SIG-M5 (cell line): Measurements from ENCODE around the gene FAF1.

Experiments used
- DNase-seq: peaks from one replicate; lab custom pipeline; 2025; lab: John Stamatoyannopoulos, UW

Gene FAF1

DNA sequence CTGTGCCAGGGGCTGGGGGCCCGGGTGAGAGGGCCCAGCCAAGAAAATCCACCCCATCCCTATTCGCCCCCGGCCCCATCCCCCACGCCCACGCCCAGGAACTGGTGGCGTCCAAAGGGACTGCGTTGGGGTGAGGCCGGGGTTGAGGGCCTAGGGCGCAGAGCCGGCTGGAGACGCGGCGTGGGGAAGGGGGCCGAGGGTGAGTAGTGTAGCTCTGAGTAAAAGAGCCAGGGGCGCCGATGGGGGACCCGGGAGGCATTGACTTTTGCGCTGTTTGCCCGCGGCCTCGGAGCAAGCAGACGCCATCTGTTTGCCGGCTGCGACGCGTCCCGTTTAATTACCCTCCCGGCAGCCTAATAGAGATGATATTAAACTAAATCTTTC is 533.4 kb downstream of the FAF1 start:
- no peak for DNase-seq

DNA sequence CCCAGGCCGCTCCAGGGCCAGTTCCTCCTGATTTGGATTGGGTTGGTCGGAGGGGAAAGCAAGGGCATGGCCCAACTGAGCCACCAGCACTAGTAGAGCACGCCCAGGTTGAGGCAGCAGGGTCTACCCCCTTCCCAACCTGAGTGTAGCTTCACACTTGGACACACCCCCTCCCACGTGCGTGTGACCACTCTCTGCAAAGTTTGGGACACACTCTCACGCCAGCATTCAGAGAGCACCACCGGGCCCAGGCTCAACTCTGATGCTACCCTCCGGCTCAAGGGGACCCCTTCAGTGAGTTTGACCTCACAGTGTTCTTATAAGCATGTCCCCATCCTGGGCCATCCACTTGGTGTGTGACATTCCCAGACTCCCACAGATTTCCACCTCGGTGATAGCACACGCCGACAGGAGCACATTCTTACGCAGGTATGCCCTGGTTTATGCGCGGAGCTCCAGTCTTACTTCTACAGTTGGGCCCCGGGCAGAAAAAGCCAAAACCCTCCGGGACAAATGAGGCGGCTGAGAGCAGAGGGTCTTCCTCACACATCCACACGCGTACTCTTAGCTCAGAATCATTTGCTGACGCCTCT is 533.9 kb downstream of the FAF1 start:
- no peak for DNase-seq

DNA sequence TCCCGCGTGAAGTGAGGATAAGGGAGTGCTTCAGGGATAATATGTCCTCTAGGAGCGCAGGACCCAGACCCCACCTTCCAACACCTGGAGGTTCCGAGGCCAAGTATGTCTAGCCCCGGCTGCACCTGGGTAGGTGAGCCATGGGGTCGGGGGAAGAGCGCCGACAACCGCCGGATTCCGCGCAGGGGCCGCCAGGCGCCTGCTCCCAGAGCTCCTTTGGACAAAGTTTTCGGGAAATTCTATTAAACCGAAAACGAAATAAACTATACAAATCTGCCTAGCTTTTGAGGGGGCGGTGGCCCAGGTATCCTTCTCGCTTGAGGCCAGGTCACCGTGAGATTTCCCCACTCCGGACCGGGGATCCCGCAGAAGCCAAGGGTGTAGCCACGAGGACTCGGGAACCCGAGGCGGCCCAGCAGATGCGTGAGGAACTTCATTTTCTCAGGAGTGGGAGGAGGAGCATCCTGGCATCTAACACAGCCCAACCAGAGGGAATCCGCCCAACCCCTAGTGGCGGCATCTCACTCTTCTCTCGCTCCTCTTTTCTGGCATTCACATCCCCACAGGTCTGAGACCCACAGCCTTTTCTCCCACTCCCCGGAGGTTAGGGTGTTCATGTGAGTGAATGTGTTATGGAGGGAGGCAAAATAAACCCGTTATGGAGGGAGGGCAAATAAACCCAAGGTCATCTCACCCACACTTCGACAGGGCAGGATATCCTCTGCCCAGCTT is 534.5 kb downstream of the FAF1 start:
- DNase-seq, result no peak

DNA sequence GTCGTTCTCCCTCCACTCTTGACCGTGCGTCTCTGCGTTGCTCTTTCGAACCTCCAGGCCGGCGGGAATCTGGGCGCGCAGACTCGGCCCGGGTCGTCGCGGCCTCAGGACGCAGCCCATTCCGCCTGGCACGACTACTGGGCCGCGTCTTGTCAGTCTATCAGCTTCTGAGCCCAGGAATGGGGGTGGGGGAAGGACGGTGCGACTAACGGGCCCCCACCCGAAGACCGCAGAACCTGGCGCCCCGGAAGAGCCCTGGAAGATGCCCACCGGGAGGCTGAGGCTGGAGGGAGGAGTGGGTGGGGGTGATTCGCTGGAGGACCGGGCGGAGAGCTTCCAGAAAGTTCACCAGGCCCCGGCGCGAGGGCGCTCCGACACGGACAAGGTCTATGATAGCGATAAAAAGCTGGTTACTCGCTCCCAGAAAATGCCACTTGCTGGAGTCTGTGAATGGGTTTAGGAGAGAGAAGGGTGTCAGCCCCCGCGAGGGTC is 535.1 kb downstream of the FAF1 start:
- no peak for DNase-seq

DNA sequence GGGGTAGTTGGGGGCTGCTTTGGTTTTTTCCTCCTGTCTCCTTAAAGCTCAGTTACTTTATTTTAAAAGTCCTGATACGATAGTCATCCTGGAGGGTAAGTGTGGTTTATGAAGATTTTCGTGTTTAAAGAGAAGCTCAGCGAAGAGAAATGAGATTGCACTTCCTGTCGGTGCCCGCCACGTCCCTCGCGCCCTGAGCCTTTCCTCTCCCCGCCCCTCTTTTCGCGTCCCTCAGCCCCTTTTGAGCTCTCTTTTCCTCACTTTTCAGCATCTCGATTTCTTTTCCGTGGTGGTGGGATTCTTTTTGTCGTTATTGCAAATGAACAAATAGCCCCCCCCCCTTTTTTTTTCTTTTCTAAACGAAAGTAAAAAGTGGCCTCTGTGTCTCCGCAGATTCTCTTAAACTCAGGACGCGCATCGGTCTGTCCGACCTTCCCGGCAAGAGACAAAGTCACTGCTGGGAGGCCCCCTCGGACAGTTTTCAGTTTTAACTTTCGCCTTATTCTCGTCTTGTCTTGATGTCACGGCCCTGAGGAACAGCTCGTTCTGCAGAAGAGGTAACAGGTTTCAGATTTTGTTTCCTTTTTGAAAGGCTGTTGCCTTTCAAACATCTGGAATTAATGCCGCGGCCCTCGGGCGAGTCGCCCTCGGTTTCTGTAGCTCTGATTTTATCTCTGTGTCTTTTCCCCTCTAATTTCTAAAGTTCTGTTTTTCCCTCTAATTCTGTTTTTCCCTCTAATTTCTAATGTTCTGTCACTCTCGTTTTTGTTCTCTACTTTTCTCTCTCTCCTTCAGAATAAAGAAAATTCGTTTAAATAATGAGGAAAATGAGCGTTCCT is 535.8 kb downstream of the FAF1 start:
- no peak for DNase-seq

DNA sequence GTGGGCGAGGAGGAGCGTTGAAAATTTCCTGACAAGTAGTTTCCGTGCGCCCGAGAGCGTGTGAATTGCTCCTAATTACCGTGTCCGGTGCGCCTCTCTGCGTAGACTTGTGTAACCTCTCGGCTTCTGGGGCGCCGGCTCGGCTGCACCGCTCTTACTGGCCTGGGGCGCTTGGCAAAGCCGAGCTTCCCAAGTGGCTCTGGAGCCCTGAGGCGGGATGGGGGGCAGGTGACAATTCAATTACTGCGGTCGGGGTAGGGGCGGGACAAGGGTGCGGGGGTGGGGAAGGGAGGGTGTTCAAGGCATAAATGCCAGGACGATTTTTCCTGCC is 536.4 kb downstream of the FAF1 start:
- DNase-seq, result no peak

DNA sequence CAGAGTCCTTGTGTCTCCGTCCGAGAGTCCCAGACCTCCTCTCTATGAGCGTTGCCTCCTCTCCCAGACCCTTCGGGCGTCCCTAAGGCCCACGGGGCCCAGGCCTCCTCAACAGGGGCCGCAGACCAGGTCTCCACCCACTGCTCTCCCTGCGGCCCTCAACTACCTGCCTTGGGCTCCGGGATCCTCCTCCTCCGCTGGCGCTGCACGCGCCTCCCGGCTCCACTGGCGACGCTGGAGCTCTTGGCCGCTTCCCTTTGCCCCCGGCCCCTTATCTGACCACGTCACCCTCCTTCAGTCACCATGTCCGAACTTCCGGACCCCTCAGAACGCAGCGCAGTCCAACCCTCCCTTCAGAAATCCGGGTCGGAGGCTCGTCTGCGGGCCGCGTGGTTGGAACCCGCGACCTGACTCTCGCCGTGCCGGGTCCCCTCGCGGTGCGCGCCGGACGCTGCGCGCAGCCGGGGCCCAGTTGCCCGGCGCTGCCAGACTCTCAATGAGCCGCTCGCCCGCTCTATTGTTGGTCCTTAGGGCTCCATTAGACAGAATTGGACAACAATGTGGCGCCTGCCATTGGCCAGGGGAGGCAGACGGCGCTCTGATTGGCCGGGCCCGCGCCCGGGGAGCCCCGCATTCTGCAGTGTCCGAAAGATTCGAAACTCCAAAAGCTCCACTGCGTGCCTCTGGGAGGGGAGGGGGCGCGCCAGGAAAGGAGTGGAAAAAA is 537.0 kb downstream of the FAF1 start, which contains the start of gene DMRTA2:
DMRTA2 (minus strand) TSS at position 498 of the 724 bp plus-strand sequence. CDS start 1,907 bp downstream, outside the sequence.
- DNase-seq, result no peak

DNA sequence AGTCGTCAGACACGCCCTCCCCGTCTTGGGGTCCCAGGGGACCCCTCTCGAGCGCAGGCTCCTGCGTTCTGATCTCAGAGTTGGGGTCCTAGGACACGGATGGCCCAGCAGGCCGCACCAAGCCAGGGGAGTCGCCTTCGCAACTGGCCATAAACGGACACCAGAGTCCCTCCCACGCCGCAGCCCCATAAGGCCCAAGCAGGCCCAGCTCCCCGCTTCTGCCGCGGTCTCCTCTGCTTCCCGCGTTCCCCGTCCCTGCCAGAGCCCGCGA is 537.5 kb downstream of the FAF1 start:
- no peak for DNase-seq

DNA sequence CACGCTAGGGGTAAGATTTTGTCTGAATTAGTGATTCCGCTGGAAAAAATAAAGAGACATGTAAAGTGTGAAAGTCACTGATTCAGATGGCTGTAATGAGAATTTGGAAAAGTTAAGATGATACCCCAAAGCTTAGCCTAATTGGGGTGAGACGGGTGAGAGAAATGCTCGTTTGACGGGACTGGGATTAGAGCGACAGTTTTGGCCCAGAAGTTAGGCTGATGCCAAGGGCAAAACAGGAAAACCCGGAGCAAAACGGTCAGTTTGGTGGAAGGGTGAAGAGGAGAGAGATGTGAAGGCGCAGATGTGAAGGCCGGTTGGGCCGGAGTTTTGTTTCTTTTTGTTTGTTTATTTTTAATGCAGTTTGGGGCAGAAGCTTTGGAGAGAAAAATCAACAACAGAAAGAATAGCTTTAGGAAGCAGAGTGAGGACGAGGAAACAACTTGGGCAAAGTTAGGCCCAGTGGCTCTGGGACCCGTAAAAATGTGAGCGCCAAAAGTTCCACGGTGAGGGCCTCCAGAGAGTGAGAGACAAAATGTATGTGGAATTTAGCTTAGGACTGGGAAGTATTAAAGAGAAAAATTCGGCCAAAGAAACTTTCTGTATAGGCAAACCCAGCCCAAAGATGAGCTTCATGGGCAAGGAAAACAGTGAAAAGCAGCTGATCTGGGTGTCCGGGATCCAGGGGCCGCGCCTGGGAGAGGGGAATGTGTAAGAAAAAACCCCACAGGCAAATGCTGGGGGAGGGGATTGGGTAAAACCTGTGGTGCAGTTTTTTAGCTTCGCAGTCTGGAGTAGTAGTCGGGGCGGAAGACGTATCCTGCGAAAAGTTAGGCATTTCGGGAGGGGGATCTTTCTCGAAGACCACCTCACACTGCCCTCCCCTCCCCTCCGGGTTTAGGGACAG is 538.0 kb downstream of the FAF1 start:
- DNase-seq, result no peak

DNA sequence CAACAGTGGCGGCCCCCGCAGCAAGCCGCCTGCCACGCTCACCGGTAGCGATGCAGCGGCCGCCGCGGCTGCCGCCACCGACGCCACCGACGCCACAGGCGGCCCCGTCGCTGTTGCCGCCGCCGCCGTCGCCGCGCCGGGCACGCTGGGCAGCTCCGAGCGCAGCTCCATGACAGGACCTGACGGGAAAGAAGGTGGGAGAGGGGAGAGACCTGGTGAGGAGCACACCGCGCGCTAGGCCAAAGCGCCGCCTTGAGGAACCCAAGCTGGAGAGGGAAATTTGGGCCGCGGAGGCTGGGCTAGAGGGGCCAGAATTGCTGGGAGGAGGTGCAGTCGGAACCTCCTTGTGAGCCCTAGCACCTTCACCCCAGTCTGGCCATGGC is 538.7 kb downstream of the FAF1 start:
- DNase-seq, result no peak

DNA sequence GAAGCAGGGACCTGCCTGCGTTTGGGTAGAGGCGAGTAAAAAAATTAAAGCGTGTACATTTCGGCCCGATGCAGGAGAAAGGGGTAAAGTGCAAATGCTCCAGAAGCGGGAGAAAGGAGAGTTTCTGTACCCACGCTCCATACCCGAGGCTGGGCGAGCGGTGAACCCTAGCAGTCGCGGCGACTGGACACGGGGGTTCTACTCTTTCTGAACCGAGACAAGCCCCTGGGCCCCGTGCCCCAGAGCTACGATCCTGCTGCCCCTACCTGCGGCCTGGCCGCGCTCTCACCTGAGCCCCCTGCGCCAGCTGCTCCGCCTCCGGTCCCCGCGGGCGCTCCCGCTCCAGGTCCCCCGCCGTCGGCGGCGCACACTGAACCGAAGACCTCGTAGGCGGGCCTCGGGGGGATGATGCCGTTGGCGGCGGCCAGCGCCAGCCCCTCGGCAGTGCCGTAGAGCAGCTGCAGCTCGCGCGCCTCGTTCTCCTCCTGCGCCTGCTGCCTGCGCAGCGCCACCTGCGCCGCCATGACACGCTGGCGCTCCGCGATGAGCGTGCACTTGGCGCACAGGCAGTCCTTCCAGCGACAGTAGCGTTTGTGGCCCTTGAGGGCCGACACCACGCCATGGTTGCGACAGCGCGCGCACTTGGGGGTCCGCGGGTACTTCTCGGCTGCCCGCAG is 539.2 kb downstream of the FAF1 start:
- DNase-seq, result no peak

DNA sequence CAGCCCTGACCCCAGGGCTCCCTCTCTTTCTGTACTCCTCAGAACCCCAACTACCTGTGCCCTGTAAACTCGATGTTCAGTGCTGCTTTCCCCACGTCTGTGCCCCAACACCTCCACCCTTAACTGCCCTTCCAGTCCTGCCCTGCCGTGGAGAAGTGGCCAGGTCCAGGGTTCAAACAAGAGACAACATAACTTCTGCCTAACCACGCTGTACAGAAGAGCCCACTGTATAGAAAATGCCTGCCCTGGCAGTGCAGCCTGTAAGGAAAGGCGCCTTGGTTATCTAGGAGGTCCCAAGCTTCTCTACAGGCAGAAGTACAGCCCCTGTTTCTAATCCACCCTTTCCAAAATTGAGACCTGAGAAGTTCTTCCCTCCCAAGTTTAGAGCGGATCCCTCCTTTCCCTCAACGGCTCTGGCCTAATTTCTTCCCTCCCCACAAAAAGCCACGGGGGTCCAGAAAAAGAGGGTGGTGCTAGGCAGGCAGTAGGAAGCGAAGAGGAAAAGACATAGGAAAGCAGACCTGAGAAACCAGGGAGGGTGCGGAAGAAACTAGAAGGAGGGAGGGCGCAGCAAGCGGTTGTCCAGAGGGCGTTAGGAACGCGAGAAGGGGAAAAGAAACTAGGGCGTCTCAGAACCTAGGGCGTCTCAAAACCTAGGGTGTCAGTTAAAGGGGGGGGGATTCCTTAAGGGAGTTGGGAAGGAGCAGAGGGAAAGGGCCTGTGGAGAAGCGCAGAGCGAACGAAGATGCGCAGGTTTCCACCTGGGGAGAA is 540.0 kb downstream of the FAF1 start:
- DNase-seq, result no peak

DNA sequence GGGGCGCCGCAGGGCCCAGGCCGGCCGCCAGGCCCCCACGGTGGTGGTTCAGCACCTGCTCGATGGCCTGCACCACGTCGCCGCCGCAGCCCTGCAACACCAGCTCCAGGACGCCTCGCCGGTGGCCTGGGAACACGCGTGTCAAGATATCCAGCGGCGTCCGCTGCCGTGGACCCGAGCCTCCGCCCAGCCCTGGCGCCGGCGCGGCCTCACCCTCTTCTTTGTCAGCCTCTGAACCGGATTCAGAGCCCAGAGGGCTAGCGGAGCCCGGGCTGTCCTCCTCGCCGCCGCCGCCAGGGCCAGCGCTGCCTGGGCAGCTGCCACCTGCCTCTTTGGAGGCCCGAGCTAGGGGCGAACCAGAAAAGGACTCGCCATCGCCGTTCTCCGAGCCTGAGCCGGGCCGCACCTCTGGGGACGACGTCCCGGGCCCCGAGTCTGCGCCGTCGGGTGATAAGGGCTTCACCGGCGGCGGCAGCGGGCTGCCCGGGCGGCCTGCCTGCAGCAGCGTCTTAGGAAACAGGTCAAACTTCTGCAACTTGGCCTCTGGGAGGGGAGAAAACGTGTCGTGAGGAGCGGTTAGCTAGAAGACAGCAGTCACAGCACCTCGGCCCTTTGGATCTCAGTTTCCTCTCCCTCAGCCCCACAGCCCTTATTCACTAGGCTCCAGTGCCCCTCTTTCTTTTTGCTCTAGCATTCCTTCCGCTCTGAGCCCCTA is 540.7 kb downstream of the FAF1 start:
- no peak for DNase-seq

DNA sequence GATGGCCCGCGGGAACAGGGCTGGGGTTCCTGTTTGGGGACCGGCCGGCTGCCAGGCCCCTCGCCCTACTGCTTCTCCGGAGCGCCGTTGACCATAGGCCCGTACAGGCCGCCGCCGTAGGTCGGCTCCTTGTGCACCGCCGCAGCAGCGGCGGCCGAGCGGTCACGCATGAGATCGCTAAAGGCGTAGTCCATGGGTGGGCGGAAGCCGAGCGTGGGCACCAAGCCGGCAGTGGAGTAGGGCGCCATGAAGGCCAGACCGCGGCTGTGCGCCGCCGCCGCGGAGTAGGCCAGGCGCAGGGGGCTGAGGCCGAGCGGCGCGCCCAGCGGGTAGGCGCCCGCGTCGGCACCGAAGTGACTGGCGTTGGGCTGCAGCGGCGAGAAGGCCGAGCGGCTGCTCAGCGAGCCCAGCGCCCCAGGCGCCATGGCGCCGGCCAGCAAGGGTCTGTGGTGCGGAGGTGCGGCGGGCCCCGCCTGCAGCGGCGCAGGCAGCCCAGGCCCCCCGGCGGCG is 541.4 kb downstream of the FAF1 start:
- no peak for DNase-seq

DNA sequence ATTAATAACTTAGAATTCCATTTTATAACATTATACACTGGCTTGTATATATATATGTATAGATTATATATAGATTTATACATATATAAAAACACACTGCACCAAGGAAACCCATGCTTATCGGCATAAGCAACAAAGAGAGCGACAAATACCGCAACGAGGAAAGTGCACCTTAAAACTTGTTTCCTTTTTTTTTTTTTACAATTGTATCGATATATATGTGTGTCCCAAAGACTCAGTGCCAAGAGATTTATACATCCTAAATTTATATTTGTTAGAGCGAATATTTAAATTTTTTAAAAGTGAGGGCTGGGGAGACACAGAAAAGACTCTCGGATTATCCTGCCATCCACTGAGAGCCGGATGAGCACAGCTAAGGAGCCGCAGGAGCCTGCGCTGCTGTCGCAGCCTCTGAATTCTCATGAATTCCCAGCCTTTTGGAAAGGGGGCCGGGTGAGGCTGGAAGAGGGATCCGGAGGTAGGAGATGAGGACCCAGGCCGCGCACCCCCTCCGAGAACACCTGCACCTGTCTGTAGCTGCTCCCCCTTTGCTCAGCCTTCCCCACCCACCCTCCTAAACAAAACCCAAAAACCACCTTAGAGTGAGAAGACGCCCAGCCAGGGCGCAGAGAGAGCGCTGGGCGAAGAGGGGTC is 542.0 kb downstream of the FAF1 start:
- DNase-seq, result no peak

DNA sequence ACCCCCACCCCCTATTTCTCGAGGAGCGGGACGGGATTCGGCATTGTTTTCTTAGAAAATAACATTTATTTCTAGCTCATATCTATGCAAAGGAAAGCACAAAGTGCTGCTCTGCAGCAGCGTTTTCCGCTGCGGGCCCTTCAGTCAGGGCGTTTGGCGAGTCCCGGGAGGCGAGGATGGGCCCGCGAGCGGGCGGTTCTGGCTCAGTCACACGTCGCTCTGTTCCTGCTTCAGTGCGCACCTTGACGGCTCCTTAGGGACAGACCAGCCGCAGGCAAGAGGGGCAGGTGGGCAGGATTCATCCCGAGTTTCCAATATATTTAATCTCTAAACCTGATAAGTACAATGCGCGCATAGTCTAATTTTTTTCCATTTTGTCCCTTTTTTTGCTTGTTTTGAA is 542.6 kb downstream of the FAF1 start:
- DNase-seq, result no peak

DNA sequence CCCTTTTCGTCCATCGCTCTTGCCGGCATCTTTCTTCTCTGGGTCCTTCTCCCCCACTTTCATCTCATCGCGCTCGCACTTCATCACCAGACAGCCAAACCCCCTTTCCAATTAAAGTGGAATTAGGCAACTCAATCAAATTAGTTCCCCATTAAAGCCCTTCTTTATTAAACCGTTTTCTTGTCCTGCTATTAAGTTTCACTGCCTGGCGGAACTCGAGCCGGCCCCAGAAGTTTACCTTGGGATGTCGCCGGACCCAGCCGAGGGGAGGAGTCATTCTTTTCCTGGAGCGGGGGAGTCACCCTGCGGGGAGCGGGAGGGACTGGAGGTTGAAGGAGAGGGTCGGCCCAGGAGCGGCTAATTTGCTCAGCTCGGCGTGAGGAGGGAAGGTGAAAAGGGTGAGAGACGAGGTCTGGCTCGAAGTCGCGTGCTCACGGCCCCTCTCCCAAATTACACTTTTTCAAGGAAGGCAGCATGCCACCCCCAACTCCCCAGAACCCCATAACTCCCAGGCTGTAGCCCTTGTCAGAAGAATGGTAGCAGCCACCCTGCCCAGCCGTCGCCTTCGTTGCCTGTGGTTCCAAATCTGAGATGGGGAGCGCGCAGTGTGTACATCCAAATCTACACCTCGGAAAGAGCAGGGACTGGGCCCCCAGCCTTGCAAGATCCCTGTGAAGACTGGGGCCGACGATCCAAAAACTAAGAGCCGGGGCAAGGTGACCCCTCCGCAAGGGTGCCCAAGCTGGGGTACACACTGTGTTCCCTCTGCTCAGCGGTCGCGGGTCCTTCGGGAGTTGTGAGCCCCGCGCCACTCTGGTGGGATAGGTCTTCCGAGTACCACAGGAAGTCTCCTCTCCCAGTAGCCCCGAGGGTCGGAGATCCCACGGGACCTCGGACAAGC is 543.3 kb downstream of the FAF1 start:
- DNase-seq, result no peak

DNA sequence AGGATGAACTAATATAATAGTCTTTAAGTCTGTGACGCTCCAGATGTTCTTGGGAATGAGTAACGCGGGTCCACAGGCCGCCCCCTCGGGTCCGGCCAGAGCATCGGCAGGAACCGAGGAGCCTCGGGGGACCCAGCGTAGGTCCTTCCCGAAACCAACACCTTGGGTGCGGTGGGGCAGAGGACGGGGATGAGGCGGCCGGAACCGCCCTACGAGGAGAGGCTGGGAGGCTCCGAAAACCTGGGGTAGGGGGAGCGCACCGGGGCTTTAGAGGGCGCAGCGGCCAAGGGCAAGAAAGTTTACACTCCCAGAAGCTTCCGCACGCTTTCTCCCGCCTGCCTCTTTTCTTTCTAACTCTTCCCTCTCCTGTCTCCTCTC is 543.9 kb downstream of the FAF1 start:
- no peak for DNase-seq
